ENCODE measurements around the gene NOL7.

- no peak for TF ChIP-seq CTCF (IDR thresholded peaks at IDR 0.05; ENCODE audit: low read depth, low read length, poor library complexity, severe bottlenecking)
- no peak for TF ChIP-seq EZH2phosphoT487 (IDR thresholded peaks at IDR 0.05; ENCODE audit: borderline replicate concordance, low read length)
Observed at GRCh38 chr6:13611715-13612114, 3.4 kb upstream of the NOL7 start.
